MM.1S (cell line): ENCODE results near the gene POLD2.

Source experiments
- EZH2 ChIP-seq: fragments of 300-600 bp; sonication (generic); optimal IDR thresholded peaks from 2 replicates; pipeline ENCODE3; 2017; ENCODE audit warnings: low read depth, mild to moderate bottlenecking, antibody characterized with exemption, low read length, mixed read lengths
- TF ChIP-seq, protein P1 (sequence below): fragments of 300-600 bp; sonication (generic); IDR thresholded peaks from 2 replicates; pipeline ENCODE4 v1.5.1; 2016; ENCODE audit warnings: antibody characterized with exemption, low read length, mixed read lengths

DNA sequence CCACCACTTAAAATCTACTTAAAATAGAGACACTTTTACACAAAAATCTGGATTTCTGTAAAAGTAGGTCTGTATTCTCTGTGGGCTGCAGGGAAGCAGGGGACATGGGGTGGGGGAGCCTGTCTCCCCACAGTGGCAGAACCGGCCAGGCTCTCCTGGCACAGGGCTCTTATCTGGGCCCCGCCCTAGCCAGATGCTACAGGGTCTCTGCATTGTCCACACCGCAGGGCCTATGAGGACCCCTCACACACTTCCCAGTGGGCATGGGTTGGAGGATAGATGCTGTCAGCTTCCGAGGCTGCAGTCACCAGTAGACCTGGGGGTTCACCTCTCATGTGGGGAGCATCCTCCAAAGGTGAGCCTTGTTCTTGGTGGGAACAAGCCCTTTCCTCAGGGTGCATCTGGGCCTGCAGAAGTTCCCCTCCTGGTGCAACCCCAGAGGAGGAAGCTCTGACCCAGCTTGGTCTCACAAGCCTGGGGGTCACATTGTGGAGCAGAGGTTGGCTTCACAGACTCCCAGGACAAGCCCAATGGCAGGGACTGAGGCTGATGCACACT lies 33.2 kb upstream of the POLD2 start:
- TF ChIP-seq, protein P1, sequence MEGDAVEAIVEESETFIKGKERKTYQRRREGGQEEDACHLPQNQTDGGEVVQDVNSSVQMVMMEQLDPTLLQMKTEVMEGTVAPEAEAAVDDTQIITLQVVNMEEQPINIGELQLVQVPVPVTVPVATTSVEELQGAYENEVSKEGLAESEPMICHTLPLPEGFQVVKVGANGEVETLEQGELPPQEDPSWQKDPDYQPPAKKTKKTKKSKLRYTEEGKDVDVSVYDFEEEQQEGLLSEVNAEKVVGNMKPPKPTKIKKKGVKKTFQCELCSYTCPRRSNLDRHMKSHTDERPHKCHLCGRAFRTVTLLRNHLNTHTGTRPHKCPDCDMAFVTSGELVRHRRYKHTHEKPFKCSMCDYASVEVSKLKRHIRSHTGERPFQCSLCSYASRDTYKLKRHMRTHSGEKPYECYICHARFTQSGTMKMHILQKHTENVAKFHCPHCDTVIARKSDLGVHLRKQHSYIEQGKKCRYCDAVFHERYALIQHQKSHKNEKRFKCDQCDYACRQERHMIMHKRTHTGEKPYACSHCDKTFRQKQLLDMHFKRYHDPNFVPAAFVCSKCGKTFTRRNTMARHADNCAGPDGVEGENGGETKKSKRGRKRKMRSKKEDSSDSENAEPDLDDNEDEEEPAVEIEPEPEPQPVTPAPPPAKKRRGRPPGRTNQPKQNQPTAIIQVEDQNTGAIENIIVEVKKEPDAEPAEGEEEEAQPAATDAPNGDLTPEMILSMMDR: no peak
- TF ChIP-seq EZH2: no peak
